ENCODE results near the gene KRT9. TPM values are rescaled to one million over a fixed set of nuclear protein-coding genes. Genes with fewer than 3 reads are reported as not detected.

The KRT9 gene
- total and polyA plus RNA-seq, 2 donors (not counting 3 experiments of a cell fraction or from before 2014, with no cell fraction given) = not detected

- no TSS peak for BruUV-seq (replicated peaks)
- intact Hi-C loops (cut with micrococcal nuclease) = no loop called here
These were observed 20.5 kb downstream of the KRT9 start for GRCh38 chr17:41551365-41551764.

DNA sequence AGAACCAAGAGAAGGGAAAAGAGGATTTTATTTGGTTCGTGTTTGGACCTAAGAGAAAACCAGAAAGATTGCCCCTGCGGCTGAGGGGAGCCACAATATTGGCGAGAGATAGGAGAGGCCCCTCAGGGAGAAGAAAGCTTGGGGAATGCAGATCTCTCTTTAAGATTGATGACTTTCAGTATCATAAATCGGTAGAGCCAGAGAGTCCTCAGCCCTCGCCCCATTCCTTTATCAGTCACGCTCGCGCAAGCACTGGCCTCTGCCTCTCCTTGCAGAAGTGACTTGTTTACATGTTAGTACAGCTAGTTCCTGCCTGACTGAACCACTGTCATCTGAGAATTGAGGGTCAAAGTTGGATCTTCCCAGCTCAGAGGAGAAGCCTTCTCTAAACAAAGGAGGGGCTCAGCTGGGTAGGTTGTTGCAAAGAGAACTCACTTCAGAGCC is 22.2 kb downstream of the KRT9 start:
- Histone ChIP-seq H4K20me1 (replicated peaks; ENCODE audit: control insufficient read depth, extremely low read depth, insufficient read depth, low read length) (no peaks in the 10 kb centered on the region), H3K9me3 (replicated peaks; ENCODE audit: control insufficient read depth, insufficient read depth, low read length) (no peaks in the 10 kb centered on the region), H3K36me3 (ENCODE audit: control insufficient read depth in 2 of 2, extremely low read depth in 1 of 2, insufficient read depth in 2 of 2, low read length in 2 of 2) (no peaks in the 10 kb centered on the region), H3K9ac (replicated peaks; ENCODE audit: extremely low read depth, insufficient read depth, low read length) (no peak overlapping the region), H2AFZ (ENCODE audit: low read depth, low read length) (no peak overlapping the region), H3K4me1 (ENCODE audit: control insufficient read depth, extremely low read depth, insufficient read depth, low read length) (peaks cover 19% of the 10 kb centered on the region), H3K27ac (ENCODE audit: insufficient read depth, low read depth, low read length) (no peak overlapping the region), H3K4me2 (ENCODE audit: insufficient read depth, low read length) (no peak overlapping the region), H3K9me1 (replicated peaks; ENCODE audit: control insufficient read depth, extremely low read depth, insufficient read depth, low read length) (no peaks in the 10 kb centered on the region), H3K4me3 (replicated peaks in 1 of 3; ENCODE audit: insufficient read depth in 1 of 3, low read depth in 1 of 3, low read length in 3 of 3) (no peak overlapping the region), H3K79me2 (ENCODE audit: control insufficient read depth, insufficient read depth, low read length) (no peaks in the 10 kb centered on the region), H3K27me3 (ENCODE audit: control insufficient read depth in 2 of 2, insufficient read depth in 2 of 2, low read length in 2 of 2) (no peaks in the 10 kb centered on the region)
- POLR2A ChIA-PET = no interaction called here
- CTCF ChIA-PET = interaction anchor here (0.6 to 9.2 kb wide), 60 partner anchors 9 to 914 kb away, joined by 3 to 369 read pairs (median 8); partner anchors contain the start of genes EIF1, KRT13, KRT15 and KRT19
- no TSS peak for BruUV-seq (replicated peaks)
- intact Hi-C loops (cut with micrococcal nuclease) = loop anchor here (1.0 to 5.0 kb wide), 5 partner anchors 99 to 747 kb away; no protein-coding TSS in a partner anchor
- dilution Hi-C loops (cut with MboI; ENCODE audit: extremely low pct_ligation_motif_present, low sequenced_read_pairs) = no loop called here
- FAIRE-seq (no peak), DNase-seq (ENCODE audit: low read depth, low spot score) (no peak)
- TF ChIP-seq GATA2 (IDR thresholded peaks at IDR 0.05; ENCODE audit: insufficient read depth, insufficient read length, low read depth, low read length) (no peak), JUN (IDR thresholded peaks at IDR 0.05; ENCODE audit: borderline replicate concordance, insufficient read depth, insufficient read length, low read depth) (no peak), MAX (IDR thresholded peaks at IDR 0.05; ENCODE audit: insufficient read depth, insufficient read length) (no peak), POLR2AphosphoS5 (IDR thresholded peaks at IDR 0.05; ENCODE audit: insufficient read depth, low read depth, low read length) (no peak), EZH2 (IDR thresholded peaks at IDR 0.05; ENCODE audit: borderline replicate concordance, low read depth, low read length, severe bottlenecking) (no peak), MYC (IDR thresholded peaks at IDR 0.05; ENCODE audit: low read depth, low read length) (no peak), POLR2A (IDR thresholded peaks at IDR 0.05; ENCODE audit: low read depth, low read length) (no peak), FOS (IDR thresholded peaks at IDR 0.05; ENCODE audit: borderline replicate concordance, insufficient read depth, low read length) (no peak)
- TF ChIP-seq, protein P1, sequence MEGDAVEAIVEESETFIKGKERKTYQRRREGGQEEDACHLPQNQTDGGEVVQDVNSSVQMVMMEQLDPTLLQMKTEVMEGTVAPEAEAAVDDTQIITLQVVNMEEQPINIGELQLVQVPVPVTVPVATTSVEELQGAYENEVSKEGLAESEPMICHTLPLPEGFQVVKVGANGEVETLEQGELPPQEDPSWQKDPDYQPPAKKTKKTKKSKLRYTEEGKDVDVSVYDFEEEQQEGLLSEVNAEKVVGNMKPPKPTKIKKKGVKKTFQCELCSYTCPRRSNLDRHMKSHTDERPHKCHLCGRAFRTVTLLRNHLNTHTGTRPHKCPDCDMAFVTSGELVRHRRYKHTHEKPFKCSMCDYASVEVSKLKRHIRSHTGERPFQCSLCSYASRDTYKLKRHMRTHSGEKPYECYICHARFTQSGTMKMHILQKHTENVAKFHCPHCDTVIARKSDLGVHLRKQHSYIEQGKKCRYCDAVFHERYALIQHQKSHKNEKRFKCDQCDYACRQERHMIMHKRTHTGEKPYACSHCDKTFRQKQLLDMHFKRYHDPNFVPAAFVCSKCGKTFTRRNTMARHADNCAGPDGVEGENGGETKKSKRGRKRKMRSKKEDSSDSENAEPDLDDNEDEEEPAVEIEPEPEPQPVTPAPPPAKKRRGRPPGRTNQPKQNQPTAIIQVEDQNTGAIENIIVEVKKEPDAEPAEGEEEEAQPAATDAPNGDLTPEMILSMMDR (IDR thresholded peaks at IDR 0.05; ENCODE audit: extremely low read depth in 1 of 2, insufficient read depth in 1 of 2, low read depth in 1 of 2, low read length in 2 of 2) = no peak

More at GRCh38 chr17:41551365-41551764, 20.5 kb downstream of the KRT9 start:
- no peak for TF ChIP-seq EZH2 (IDR thresholded peaks at IDR 0.05; ENCODE audit: borderline replicate concordance, low read depth, low read length, severe bottlenecking)
- no peak for TF ChIP-seq GATA2 (IDR thresholded peaks at IDR 0.05; ENCODE audit: insufficient read depth, insufficient read length, low read depth, low read length)
- no peak for TF ChIP-seq POLR2AphosphoS5 (IDR thresholded peaks at IDR 0.05; ENCODE audit: insufficient read depth, low read depth, low read length)
- no peak overlapping the region for H3K4me3 ChIP-seq (replicated peaks in 1 of 3; ENCODE audit: insufficient read depth in 1 of 3, low read depth in 1 of 3, low read length in 3 of 3)
- no peaks in the 10 kb centered on the region for H3K9me1 ChIP-seq (replicated peaks; ENCODE audit: control insufficient read depth, extremely low read depth, insufficient read depth, low read length)
- peaks cover 29% of the 10 kb centered on the region for H3K4me1 ChIP-seq (ENCODE audit: control insufficient read depth, extremely low read depth, insufficient read depth, low read length)
- CTCF ChIA-PET = interaction anchor here (1.1 to 9.2 kb wide), 9 partner anchors 24 to 695 kb away, joined by 3 to 369 read pairs (median 70); partner anchors contain the start of genes KRT19, KRT35 and KRT36
- H3K9me3 ChIP-seq (replicated peaks; ENCODE audit: control insufficient read depth, insufficient read depth, low read length) = no peaks in the 10 kb centered on the region
- DNase-seq (ENCODE audit: low read depth, low spot score) (peak; percentile 38), FAIRE-seq (peak; percentile 67)
- no peaks in the 10 kb centered on the region for H4K20me1 ChIP-seq (replicated peaks; ENCODE audit: control insufficient read depth, extremely low read depth, insufficient read depth, low read length)
- H3K27ac ChIP-seq (ENCODE audit: insufficient read depth, low read depth, low read length) = no peak overlapping the region
- dilution Hi-C loops (cut with MboI; ENCODE audit: extremely low pct_ligation_motif_present, low sequenced_read_pairs) = no loop called here
- H3K4me2 ChIP-seq (ENCODE audit: insufficient read depth, low read length) = no peak overlapping the region
- no peak overlapping the region for H3K9ac ChIP-seq (replicated peaks; ENCODE audit: extremely low read depth, insufficient read depth, low read length)
- no peaks in the 10 kb centered on the region for H3K27me3 ChIP-seq (ENCODE audit: control insufficient read depth in 2 of 2, insufficient read depth in 2 of 2, low read length in 2 of 2)
- H3K36me3 ChIP-seq (ENCODE audit: control insufficient read depth in 2 of 2, extremely low read depth in 1 of 2, insufficient read depth in 2 of 2, low read length in 2 of 2) = no peaks in the 10 kb centered on the region
- no peaks in the 10 kb centered on the region for H3K79me2 ChIP-seq (ENCODE audit: control insufficient read depth, insufficient read depth, low read length)
- H2AFZ ChIP-seq (ENCODE audit: low read depth, low read length) = no peak overlapping the region
- POLR2A ChIA-PET = interaction anchor here (0.8 kb wide), 1 partner anchor 140 kb away, joined by 3 read pairs; no protein-coding TSS in a partner anchor

Measured in endothelial cell of umbilical vein (primary cell).